NCI-H2107 treated with DMSO at 0.1 percent for 48 hours (cell line): ENCODE data around the gene RAPGEF6.
"Not testable (repeated sequence)": the region's sequence is repeated elsewhere in the genome, so short reads cannot be mapped to it uniquely, and the experiment has no call there.

ENCODE experiments used
- DNase-seq: peaks from one replicate; lab custom pipeline; 2025; ENCODE audit not compliant: unreplicated experiment; lab: John Stamatoyannopoulos, UW

RAPGEF6 gene

DNA sequence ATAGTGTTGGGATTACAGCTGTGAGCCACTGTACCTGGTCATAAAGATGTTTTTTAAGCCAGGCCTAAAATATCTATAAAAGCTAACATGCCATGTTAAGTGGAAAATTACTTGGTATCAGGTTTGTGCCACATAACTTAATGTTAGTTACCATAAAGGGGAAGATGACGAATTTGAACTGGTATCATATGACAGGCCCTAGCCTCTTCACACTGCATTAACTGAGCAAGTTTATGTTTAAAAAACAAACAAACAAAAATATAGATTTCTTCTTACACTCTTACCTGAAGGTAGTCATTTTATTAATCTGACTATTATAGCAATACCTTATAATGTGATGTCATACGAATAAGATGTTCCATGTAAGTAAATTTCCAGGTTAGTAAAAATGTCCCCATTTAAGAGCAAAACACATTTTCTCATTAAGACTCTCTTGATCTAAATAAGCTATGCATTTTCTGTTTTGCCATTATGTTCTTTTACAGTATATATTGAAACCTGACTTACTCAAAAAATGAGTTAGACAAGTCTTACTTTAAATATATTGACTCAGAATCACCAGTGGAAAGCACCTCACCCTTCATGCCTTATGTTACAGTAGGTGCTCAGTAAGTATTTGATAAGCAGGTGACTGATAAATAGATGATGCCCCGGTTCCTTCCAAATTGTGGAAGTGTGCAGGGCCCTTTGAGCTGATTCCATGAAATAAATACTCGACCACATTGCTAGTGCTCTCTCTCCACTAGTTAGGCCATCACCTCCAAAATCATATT is 245.7 kb downstream of the RAPGEF6 start:
- peak; percentile 1 for DNase-seq

DNA sequence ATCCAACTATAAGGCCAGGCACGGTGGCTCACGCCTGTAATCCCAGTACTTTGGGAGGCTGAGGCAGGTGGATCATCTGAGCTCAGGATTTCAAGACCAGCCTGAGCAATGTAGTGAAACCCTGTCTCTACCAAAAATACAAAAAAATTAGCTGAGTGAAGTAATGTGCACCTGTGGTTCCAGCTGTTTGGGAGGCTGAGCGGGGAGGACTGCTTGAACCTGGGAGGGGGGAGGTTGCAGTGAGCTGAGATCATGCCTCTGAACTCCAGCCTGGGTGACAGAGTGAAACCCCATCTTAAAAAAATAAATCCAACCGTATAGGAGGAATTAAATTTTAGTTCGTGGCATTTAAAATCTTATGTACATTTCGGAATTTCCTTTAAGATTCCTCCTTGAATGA is 247.8 kb downstream of the RAPGEF6 start:
- DNase-seq = no peak

DNA sequence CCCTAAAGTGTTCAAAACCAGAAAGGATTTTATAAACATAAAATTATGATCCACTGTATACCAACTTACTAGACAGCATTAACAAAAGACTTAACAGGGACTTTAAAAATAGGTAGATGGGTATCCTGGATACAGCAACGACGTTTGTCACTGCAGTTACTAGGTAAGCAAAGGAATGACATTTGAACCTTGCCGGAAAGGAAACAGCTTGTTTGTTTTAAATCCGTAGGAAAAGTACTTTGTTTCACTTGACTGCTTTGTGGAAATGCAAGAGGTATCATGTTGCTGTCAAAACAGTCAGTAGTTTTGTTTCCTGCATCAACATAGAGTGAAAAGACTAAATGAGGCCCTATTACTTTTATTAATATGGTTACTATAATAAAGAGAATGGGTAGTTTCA is 248.2 kb downstream of the RAPGEF6 start:
- DNase-seq = peak; percentile 32

DNA sequence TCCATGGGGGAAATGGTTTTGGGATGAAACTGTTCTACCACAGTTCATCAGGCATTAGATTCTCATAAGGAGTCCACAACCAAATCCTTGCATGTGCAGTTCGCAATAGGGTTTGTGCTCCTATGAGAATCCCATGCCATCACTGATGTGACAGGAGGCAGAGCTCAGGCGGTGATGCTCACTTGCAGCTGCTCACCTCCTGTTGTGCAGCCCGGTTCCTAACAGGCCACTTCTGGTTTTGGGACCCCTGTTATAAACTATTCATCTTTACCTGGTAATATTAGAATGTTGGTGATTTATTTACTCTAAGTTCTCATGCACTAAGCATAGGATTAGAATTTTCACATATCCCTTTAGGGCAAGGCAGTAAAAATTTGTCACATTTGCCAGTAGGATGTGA is 248.9 kb downstream of the RAPGEF6 start:
- no peak for DNase-seq

DNA sequence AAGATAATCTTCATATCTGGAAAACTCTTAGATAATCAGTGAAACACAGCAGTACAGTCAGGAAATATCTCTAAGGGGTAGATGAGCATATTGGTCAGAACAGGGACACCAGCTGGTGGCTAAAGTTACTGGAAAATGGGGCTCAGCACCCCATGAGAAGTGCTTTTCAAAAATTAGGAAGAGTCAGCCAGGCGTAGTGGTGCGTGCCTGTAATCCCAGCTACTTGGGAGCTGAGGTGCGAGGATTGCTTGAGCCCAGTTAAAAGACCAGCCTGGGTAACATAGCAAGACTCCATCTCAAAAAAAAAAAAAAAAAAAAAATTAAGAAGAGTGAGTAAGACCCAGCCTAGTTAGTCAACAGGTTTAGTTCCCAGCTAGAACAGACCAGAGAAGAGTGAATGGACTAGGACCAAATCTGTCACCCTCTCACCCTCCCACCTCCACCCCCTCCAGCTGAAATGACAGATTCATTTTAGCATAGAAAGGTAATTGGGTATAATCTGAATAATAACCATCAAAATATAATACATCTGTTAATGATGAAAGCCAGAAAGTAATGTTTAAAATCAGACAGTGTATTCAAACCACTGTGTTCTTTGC is 250.3 kb downstream of the RAPGEF6 start:
- DNase-seq = no peak

DNA sequence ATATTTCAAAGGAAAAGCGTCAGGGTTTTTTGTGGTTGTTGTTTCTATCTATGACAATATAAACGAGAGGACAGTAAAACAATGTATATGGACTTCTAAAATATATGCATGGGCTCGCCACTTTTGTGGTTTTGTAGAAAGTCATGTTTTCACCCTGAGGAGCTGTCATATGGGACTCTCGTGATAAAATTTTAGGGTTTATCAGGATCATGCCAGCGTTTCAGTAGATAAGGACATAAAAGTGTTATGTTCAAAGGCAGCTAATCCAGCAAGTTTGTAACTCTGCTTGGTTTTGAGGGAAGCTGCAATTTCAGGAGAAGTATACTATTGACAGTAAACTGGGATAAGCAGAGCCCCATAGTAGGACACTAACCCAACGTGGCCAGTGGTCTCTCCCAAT is 250.9 kb downstream of the RAPGEF6 start:
- no peak for DNase-seq

DNA sequence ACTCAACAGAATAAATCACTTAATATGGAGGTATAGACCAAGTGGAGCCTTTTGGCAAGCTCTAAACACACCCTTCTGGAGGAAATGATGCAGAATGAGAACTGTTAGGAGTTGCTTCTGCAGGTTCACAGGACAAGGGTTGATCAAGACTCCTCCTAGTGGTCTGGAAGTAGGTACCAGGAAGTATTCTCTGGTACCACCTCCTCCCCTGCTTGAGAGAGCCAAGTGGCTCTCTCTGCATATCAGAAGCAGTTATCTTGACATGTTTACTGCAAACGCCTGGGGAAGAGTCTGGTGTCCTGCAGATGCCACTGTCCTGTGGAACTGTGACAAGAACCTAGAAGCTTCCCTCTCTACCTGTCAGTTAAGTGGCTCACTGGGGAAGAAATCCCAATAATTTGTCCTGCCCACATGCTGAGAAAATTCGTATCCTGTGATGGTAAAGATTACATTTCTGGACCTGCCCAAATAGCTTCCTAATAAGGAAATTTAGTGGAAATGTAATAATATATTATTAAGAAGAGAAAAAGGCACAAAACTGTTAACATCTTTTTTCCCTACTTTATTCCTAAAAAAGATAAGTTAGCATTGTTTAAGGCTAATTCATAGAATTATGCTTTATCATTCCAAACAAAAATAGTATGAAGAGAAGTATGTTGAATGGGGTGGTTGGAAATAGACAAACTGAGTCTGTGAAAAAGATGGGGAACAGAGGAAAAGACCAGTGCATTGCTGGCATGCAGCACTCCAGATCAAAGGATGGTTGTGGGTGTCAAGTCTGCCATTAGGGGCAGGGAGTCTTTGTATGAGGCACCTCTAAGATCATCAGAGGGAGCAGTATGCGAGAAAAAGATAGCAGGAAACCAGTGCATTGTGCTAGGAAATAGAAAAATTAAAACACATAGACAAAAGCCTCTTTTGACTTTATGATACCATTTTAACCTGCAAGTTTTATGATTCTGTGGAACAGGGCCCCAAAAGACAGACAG is 252.3 kb downstream of the RAPGEF6 start:
- DNase-seq = peak; percentile 41

DNA sequence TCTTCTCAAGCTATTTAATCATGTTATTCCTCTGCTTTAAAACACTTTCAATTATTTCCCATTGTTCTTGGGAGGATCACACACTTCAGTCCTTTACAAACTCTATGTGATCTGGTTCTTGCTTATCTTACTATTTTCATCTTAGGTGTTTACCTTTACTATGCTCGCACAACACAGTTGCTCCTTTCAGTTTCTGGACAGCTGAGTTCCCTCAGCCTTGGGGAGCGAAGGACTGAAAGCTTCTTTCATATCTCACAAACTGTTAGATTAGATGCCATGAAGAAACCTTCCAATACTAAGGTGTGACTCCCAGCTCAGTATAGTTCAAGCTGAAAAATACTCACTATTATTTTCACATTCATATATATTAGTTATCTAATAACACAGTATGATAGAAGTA is 253.3 kb downstream of the RAPGEF6 start:
- DNase-seq = no peak

DNA sequence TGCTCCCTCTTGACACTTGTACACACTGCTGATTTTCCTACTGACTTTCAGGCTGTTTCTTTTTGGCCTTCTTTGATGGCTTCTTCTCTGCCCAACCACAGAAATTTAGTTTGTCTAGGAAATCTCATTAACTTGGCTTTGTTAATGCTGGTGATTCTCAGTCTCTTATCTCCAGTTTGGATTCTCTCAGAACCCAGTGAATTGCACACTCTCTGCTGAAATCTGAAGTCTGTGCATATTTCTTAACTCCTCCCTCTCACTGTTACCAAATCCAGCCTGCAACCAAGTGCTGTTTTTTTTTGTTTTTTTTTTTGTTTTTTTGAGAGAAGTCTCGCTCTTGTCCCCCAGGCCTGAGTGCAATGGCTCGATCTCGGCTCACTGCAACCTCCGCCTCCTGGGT is 254.0 kb downstream of the RAPGEF6 start:
- no peak for DNase-seq

DNA sequence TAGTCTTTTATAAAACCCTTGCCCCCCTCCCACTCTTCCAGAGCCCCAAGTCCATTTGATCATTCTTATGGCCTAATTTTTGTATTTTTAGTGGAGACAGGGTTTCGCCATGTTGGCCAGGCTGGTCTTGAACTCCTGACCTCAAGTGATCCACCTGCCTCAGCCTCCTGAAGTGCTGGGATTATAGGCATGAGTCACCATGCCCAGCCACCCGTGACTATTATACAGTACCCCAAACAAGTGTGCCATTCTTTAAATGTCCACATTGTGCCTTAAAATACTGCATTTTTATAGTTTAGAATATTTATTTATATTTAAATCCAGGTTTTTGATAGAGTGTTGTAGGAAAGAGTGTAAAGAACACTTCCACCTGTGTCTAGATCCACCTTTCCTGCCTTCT is 254.8 kb downstream of the RAPGEF6 start:
- DNase-seq = not testable (repeated sequence)

DNA sequence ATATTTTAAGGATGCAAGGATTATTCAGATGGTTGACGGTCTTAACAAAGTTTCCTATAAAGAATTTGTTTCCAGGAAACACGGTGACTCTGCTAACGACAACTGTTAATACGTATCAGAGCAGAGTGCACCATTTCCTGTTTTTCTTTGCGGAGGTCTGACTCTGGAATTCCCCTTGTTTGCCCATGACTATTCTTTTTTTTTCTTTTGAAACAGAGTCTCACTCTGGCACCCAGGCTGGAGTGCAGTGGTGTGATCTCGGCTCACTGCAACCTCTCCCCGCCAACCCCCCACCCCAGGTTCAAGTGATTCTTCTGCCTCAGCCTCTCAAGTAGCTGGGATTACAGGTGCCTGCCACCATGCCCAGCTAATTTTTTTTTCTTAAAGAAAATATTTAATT is 255.3 kb downstream of the RAPGEF6 start:
- DNase-seq = no peak

DNA sequence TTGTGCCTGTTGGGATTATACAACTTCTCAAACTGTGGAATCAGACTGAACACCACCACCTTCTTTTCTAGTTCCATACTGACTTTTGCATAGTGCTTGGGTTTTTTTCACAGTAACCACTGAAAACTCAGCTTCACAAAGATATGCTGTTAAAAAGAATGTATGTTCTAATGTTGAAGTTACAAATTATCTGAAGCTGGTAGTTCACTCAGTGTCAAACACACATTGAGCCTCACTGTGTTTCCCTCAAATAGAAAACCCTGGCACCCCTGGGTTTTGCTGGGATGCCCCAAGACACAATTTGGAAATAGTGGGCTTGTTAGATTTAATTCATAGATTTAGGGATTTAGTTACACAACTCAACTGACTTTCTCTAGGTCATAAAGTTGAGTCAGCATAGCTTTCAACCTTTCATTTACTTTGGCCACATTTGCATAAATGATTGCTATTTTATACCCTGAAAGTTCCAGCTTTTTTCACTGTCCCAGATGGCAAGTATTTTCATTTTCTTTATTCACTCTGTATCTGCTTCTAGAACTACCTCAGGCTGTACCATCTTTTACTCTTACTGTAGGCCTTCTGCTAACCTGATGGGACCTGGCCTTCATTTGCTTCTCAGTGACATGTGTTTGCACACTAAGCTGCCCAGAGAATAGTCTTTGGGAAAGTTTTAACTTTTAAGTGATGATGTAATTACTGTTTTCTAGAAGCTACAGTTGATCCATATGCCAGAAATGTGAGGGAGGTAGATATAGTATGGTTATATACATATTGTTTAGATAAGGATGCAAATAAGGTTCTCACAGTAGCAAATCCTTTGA is 256.1 kb downstream of the RAPGEF6 start:
- no peak for DNase-seq

DNA sequence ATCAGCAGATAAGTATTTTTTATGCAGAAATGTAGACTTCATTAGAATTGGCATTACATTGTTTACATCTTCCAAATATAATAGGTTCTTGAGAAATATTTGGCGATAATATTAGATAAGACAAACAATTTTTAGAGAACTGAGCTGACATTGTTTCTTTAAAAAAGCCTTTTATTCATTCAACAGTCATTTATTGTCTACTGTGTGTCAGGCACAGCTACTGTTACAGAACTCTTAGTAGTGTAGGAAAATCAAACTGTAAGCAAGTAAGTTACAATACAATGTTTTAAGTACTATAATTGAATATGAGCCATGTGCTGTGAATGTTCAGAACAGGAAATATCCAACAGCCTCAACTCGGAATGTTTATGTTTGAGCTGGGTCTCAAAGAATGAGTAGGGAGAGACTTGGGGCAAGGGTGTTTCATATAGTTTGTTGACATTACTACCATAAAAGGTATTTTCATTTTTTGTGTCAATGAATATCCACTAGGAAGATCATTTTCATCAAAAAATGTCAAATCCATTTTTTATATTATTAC is 257.2 kb downstream of the RAPGEF6 start:
- DNase-seq = no peak

DNA sequence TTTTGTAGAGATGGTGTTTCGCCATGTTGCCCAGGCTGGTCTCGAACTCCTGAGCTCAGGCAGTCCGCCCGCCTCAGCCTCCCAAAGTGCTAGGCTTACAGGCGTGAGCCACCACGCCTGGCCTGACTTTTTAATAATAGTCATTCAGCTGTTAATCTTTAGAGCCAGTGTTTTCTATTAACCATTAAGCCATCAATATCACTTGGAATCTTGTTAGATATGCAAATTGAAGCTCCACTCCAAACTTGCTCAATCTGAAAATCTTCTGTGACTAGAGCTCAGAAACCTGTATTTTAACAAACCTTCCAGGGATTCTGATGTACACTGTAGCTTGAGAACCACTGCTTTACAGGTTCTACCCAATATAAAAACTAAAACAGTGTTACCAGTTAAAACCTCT is 257.7 kb downstream of the RAPGEF6 start:
- no peak for DNase-seq

DNA sequence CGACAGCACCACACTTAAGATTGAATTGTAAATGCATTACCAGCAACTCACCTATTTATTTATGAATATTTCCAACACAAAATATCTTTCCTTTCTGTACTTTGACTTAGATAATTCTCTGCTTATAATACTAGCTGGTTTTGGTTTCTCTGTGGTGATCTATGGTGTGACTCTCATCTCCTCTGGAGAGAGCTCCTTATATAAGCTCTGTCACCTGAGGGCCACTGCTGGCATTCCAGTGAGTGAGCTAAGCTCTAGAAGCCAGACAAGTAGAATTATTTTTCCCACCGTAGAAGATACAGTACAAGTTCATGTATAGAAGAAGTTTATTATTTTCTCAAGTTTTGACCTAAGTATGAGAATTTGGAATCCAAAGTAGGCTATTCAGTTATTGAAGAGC is 259.7 kb downstream of the RAPGEF6 start:
- no peak for DNase-seq
